DMS153 (cell line): ENCODE results near the gene SSX4B.
"Not testable (repeated sequence)": the region's sequence is repeated elsewhere in the genome, so short reads cannot be mapped to it uniquely, and the experiment has no call there.

ENCODE experiments used
- DNase-seq: peaks from one replicate; lab custom pipeline; 2025; lab: John Stamatoyannopoulos, UW

SSX4B gene, protein sequence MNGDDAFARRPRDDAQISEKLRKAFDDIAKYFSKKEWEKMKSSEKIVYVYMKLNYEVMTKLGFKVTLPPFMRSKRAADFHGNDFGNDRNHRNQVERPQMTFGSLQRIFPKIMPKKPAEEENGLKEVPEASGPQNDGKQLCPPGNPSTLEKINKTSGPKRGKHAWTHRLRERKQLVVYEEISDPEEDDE

DNA sequence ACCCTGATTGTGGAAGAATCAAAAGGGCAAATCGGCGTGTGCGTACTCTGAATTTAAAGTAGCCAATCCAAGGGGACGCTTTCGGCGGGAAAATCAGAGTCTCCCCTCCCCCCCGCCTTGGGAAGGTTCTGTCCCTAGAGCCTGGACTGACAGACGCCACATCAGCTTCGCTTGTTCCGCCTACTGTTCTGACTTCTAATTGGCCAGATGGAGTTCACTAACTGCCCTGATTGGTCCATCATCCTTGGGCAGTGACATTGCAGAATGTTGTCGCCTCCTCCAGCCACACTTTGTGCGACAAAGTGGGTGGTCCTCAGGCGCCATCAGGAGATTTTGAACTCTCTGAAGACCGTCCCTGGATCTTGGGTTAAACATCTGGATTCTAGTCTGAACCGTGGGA, at the start of gene SSX4B:
SSX4B (minus strand) TSS at position 101 of the 400 bp plus-strand sequence. CDS start 588 bp downstream, outside the sequence.
- not testable (repeated sequence) for DNase-seq

DNA sequence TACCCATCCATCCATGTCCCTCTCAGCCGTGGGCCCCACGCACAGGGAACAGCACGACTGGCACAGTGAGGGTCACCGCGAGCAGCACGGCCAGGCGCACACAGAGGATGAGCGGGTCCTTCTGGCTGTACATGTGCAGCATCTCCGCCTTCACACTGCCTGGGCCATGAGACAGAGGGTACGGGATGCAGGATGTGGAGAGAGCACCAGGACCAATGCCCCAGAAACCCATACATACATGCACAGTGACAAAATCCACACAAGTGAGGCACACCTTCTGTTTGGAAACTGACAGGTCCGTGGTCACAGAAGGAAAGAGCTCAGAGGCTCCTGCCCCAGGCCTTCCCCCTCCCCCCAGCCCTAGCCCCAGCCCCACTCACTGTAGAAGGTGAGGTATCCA, 48.8 kb upstream of the SSX4B start:
- DNase-seq, result no peak

DNA sequence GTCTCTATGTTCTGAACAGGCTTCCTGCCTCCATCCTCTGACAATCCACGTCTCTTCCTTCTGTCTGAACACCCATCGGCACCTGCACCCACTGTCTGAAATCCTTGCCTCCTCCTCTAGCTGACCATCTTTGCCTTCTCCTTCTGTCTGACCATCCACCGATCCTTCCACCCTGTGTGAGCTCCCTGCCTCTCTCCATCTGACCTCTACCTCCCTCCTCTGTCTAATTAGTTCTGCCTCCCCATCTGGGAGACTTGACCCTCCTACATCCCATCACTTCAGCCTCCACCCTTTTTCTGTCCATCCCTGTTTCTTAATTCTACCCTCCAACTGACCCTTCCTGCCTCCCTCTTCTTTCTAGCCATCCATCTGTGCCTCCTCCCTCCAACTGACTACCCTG, 48.3 kb upstream of the SSX4B start:
- no peak for DNase-seq

DNA sequence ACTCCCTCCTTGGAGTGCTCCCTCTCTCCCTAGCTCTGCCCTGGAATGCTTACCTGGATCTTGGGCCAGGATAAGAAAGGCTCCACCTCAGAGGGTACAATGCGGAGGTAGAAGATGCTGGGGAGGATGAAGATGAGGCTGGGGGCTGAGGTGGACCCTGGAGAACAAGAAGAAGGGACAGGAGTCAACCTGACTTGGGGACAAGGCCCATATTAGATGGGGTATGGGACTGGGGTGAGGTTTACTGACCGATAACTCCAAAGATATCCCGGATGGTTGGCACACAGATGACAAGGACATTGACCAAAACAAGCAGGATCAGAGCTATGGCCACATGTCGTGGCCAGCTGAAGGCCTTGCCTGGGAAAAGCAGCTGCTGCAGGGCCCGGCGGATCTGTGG, 47.7 kb upstream of the SSX4B start:
- DNase-seq, result no peak

DNA sequence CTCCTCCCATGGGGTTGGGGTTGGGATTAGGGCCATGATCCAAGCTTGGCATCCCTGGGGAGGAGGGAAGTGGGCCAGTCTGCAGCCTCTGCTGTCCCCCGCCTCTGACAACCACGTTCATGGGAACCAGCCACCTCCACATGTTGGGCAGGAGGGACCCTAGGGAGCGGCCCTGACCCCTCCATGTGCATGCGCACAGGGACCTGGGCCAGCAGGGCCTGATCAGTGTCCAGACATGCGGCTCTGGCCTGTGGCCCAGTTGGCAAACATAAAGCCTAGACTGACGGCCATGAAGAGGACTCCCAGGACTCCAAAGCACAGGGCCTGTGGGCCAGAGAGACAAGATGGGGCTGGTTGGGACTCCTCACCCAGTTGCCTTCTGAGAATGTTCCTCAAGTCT, 47.0 kb upstream of the SSX4B start:
- DNase-seq, result no peak

DNA sequence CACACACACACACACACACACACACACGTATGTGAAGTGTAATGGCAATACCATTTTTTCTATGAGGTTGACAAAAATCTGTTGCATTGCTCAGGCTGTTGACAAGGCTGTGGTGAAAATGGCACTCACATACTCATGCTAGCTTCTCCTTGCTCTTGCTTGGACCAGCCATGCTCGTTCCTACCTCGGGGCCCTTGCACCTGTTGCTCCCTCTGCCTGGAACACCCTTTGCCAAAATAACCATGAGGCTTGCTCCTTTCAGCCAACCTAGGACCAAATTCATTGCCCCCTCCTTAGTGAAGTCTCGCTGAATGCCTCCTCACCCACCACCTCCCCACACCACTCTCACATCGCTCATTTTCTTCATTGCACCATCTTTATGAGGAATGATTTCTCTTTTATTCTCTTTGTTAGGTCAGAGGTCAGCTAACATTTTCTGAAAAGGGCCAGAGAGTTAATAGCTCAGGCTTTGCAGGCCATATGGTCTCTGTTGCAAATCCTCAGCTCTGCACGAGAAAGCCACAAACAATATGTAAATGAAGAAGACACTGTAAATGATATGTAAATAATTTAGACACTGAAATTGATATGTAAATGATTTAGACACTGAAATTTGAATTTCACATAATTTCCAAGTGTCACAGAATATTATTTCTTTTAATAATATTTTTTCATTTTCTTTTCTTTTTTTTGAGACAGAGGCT, 45.0 kb upstream of the SSX4B start:
- DNase-seq, result no peak

DNA sequence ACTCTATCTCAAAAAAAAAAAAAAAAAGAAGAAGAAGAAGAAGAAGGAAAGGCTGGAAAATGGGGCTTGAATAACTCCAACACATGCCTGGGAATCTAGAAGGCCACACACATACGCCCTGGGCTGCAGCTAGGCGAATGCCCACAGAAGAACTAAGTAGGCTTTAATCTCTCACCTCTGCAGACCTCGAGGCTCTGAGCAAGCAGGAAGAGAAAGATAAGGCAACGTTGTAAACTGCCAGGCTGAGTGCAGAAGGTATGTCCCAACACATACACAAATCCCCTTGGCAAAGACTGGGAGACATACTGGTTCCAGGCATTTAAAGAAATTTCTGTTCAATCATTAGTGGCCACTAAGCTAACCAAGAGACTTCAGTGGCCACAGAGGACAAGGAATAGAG, 39.9 kb upstream of the SSX4B start:
- DNase-seq, result no peak

DNA sequence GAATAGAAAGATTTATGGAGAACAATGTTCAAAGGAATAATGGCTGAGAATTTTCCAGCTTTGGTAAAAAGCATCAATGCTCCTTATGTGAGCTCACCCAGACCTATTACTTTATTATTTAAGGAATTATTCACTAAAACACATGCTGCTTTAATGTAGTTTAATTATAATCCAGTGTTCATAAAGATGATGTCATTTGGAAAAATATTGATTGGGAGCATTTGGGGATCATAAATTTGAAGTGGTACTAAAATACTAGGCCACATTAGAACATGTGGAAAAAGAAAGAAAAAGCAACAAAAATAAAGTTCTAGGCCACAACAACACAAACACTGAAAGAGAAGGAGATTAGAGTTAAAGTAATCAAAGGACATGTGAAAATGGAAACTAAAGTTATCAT, 38.3 kb upstream of the SSX4B start:
- DNase-seq, result no peak

DNA sequence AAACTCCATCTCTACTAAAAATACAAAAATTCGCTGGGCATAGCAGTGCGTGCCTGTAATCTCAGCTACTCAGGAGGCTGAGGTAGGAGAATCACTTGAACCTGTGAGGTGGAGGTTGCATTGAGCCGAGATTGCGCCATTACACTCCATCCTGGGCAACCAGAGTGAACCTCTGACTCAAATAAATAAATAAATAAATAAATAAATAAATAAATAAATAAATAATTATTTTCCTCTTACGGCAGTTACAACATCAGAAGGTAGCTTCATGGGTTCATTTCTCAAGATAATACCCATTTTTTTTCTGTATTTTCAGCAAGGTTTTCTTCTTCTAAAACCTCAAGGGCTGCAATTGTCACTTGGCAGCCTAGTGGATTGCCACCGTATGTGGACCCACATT, 35.4 kb upstream of the SSX4B start:
- not testable (repeated sequence) for DNase-seq

DNA sequence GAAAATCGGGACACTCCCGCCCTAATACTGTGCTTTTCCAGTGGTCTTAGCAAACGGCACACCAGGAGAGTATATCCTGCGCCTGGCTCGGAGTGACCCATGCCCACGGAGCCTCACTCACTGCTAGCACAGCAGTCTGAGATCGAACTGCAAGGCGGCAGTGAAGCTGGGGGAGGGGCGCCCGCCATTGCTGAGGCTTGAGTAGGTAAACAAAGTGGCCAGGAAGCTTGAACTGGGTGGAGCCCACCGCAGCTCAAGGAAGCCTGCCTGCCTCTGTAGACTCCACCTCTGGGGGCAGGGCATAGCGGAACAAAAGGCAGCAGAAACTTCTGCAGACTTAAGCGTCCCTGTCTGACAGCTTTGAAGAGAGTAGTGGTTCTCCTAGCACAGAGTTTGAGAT, 22.0 kb upstream of the SSX4B start:
- DNase-seq, result not testable (repeated sequence)

DNA sequence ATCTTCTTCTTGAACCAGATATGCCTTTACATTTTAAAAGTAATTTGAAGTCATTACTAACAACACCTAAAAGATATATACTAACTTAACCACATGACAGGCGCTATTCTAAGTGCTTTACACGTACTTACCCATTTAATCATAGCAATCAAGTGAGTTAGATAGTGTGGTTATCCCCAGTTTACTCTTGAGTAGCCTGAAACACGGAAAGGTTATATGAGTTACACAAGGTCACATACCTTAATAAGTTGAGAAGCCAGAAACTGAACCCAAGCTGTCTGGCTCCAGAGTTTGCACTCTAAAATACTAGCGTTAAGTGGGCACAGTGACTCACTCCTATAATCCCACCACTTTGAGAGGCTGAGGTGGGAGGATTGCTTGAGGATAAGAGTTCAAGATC, 18.4 kb upstream of the SSX4B start:
- not testable (repeated sequence) for DNase-seq

DNA sequence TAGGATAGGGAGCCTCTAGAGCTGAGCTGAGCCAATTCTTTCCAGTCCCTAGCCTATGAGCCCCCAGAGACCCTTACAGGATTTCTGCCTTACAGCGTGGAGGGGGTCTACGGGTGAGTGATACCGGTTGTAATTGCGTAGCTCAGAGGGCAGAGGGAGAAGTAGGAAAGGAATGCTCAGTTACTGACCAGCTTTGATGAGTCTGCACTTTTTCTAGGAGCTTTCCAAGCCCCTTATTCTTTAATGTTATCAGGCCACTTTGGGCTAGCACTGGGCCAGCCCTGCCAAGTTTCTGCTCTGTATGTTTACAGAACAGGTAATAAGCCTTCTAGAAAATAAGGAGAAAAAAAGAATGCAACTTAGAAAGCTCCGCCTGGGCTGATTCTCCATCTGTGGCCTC, 17.8 kb upstream of the SSX4B start:
- not testable (repeated sequence) for DNase-seq

DNA sequence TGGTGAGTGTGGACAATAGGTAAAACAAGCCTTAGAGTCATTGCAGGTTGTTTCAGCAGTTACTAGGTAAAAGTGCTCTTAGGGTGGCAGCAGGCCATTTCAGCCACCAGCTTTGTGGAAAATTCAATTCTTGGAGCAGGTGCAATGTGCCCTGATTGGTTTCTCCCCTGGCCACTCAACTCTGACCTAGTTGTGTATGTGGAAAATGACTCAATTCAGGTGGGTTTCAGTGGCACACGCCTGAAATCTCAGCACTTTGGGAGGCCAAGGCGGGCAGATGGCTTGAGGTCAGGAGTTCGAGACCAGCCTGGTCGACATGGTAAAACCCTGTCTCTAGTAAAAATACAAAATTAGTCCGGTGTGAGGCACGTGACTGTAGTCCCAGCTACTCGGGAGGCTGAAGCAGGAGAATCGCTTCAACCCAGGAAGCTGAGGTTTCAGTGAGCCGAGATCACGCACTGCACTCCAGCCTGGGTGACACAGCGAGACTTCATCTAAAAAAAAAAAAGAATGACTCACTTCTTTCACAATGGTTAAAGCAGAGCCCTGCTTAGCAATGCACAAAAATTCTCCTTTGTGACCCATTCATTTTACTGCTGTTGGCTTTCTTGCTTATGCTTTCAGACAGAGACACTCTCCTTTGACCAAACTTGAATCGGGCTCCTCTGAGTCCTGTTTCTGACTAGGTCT, 15.4 kb upstream of the SSX4B start:
- DNase-seq, result not testable (repeated sequence)

DNA sequence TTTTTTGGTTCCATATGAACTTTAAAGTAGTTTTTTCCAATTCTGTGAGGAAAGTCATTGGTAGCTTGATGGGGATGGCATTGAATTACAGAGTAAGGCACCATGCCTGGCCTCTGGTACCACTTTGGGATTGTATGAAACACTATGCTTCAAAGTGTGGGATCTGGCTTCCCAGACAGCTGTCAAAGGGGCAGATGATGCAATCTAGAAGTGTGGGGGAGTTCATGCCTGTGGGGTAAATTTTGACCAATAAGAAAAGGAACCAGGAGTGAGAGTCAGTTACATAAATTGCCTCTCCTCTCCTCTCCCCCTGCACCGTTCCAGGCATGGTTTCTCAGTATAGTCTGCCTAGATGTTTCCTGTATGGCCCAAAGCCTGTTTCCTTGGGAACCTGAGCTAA, 13.9 kb downstream of the SSX4B start:
- not testable (repeated sequence) for DNase-seq

DNA sequence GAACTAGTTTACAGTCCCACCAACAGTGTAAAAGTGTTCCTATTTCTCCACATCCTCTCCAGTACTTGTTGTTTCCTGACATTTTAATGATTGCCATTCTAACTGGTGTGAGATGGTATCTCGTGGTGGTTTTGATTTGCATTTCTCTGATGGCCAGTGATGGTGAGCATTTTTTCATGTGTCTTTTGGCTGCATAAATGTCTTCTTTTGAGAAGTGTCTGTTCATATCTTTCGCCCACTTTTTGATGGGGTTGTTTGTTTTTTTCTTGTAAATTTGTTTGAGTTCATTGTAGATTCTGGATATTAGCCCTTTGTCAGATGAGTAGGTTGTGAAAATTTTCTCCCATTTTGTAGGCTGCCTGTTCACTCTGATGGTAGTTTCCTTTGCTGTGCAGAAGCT, 14.8 kb downstream of the SSX4B start:
- DNase-seq, result not testable (repeated sequence)

DNA sequence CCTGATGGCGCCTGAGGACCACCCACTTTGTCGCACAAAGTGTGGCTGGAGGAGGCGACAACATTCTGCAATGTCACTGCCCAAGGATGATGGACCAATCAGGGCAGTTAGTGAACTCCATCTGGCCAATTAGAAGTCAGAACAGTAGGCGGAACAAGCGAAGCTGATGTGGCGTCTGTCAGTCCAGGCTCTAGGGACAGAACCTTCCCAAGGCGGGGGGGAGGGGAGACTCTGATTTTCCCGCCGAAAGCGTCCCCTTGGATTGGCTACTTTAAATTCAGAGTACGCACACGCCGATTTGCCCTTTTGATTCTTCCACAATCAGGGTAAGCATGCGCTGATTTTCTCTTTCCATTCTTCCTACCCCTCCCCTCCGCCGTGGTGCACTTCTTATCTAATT, 28.5 kb downstream of the SSX4B start, which contains the start of gene SSX4:
SSX4 (plus strand) TSS at position 301 of the 400 bp plus-strand sequence. CDS start 515 bp downstream, outside the sequence.
- not testable (repeated sequence) for DNase-seq

DNA sequence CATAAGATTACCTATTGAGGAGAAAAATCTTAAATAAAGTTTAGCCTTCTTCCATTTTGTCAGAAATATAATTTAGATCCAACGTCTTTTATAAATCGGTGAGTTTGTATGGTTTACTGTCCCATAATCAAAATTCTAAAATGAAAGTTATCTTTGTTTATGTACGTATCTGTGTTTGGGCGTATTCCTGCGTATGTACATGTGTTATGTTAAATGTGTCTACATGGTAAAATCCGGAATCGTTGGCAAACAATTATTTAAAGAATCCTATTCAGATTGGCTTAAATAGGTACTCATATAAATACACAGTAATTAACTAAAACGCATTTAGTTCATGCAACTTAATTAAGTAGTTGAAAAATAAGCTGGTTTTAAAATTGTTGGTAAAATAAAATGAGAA, 41.4 kb downstream of the SSX4B start:
- DNase-seq, result not testable (repeated sequence)

DNA sequence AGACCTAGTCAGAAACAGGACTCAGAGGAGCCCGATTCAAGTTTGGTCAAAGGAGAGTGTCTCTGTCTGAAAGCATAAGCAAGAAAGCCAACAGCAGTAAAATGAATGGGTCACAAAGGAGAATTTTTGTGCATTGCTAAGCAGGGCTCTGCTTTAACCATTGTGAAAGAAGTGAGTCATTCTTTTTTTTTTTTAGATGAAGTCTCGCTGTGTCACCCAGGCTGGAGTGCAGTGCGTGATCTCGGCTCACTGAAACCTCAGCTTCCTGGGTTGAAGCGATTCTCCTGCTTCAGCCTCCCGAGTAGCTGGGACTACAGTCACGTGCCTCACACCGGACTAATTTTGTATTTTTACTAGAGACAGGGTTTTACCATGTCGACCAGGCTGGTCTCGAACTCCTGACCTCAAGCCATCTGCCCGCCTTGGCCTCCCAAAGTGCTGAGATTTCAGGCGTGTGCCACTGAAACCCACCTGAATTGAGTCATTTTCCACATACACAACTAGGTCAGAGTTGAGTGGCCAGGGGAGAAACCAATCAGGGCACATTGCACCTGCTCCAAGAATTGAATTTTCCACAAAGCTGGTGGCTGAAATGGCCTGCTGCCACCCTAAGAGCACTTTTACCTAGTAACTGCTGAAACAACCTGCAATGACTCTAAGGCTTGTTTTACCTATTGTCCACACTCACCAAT, 43.9 kb downstream of the SSX4B start:
- DNase-seq, result not testable (repeated sequence)

DNA sequence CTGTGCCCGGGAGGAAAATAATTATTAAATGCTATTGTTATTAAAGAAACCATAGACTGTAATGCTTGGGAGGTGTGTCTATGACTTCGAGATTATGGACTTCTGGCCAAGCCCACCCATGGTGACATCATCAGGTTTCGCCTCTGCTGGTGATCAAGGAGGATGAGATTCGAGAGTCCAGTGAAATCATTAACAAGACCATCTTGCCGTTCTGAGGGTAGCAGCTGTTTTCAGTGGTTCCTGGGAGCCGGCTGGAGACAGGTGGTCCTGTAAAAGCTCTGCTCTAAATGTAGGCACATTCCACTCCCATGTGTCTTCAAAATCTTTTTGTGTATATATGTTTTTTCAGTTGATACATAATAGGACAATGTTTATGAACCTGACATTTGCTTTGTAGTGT, 52.5 kb downstream of the SSX4B start:
- DNase-seq, result not testable (repeated sequence)

DNA sequence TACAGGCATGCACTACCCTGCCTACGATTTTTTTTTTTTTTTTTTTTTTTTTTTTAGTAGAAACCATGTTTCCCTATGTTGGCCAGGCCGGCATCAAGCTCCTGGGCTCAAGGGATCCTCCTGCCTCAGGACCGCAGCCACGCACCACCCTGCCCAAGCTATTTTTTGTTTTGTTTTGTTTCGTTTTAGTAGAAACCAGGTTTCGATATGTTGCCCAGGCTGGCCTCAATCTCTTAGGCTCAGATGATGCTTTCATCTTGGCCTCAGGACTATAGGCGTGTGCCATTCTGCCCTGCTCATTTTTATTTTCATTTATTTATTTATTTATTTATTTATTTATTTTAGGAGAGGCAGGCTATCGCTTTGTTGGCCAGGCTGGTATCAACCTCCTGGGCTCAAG, 54.1 kb downstream of the SSX4B start:
- no peak for DNase-seq

DNA sequence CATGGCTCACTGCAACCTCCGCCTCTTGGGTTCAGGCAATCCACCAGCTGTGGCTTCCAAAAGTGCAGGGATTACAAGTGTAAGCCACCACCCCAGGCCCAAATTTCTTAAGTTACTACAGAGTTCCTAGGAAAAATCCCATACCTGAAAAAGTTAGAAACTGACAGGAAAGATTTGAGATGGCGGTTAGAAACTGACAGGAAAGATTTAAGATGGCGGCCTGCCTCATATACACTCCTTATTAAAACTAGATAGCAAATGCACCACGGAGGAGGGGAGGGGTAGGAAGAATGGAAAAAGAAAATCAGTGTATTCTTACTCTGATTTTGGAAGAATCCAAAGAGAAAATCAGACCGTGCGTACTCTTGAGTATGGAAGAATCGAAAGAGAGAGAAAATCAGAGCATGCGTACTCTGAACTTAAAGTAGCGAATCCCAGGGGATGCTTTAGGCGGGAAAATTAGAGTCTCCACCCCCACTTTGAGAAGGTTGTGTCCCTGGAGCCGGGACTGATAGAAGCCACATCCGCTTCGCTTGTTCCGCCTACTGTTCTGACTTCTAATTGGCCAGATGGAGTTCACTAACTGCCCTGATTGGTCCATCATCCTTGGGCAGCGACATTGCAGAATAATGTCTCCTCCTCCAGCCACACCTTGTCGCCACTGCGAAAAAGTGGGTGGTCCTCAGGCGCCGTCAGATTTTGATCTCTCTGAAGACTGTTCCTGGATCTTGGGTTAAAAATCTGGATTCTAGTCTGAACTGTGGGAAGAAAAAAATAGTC, 55.3 kb downstream of the SSX4B start, which contains the start of gene SSX3:
SSX3 (minus strand) TSS at position 389 of the 780 bp plus-strand sequence. CDS start 1,454 bp downstream, outside the sequence.
- not testable (repeated sequence) for DNase-seq
